ENCODE data around the gene LTBR.
"Not testable (repeated sequence)": the region's sequence is repeated elsewhere in the genome, so short reads cannot be mapped to it uniquely, and the experiment has no call there.

Gene LTBR

GRCh38 chr12:6386491-6386890 is 2.5 kb downstream of the LTBR start:
- no peak for DNase-seq

DNA sequence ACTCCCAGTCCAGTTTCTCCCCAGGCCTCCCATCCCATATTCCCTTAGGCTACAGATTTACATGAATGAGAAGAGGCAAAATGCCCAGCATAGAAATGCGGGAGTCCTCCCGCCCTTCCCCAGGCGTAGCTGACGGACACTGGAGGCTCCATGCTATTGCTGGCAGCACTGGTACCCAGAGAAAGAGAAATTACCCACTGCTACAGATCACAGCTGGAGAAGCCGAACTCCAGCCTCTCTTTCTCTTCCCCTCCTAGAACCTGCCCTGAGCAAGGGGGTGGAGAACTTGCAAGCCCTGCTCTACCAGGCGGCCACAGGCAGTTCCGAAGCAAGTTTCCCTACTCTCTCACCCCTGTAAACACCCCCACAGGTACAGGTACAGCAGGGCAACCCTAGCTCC is 3.6 kb downstream of the LTBR start:
- DNase-seq = no peak

DNA sequence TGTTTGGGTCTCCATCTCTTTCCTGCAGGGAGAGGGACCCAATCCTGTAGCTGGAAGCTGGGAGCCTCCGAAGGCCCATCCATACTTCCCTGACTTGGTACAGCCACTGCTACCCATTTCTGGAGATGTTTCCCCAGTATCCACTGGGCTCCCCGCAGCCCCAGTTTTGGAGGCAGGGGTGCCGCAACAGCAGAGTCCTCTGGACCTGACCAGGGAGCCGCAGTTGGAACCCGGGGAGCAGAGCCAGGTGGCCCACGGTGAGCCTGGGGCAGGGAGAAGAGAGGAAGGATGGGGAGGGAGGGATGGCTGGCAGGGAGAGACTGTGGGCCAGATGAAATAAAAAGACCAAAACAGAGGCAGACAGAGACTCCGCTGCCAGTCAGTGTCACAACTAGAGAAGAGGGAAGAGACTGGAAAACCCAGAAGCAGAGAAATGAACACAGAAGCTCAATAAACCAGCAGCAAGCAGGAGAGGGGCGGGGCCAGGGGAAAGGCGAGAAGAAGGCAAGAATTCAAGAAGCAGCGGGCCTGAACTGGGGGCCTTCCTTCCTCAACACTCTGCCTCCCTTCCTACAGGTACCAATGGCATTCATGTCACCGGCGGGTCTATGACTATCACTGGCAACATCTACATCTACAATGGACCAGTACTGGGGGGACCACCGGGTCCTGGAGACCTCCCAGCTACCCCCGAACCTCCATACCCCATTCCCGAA is 6.3 kb downstream of the LTBR start:
- DNase-seq = no peak

GRCh38 chr12:6391013-6391412 is 7.1 kb downstream of the LTBR start:
- no peak for DNase-seq

GRCh38 chr12:6392504-6392903 is 8.5 kb downstream of the LTBR start:
- DNase-seq = no peak

GRCh38 chr12:6393109-6393508 is 9.1 kb downstream of the LTBR start:
- DNase-seq = no peak

DNA sequence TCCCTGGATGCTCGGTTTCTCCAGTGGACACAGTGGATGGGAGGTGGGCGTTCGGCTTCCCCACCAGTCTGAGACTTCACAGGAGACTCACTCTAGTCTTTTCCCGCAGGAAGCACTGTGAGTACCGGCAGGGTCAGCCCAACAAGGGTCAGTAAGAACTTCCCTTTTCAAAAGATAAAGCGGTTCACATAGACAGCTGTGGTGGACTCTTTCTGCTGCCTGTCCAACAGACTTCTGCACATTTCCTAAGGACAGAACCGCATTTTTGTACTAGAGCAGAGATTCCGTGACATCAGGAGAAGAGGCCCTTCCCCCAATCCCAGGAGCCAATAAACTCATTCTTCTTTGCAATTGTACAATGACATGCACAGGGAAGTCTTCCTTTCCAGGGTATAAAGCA is 10.4 kb downstream of the LTBR start:
- DNase-seq = no peak

DNA sequence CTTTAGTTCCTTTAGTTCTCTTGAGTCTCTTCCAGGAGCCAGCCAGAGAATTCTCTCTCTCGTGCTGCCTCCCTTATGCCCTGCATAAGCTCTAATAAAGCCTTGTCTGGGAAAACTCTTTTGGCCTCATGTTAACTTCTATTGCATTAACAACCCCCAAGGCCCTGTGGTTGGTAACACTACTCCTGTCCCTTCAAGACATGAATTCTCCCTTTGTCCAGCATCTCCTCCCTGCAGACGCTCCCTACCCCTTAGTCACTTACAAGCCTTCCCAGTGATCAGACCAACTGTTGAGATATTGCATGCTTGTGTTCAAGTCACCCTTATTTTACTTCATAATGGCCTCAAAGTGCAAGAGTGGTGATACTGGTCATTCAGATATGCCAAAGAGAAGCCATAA is 12.1 kb downstream of the LTBR start:
- no peak for DNase-seq

DNA sequence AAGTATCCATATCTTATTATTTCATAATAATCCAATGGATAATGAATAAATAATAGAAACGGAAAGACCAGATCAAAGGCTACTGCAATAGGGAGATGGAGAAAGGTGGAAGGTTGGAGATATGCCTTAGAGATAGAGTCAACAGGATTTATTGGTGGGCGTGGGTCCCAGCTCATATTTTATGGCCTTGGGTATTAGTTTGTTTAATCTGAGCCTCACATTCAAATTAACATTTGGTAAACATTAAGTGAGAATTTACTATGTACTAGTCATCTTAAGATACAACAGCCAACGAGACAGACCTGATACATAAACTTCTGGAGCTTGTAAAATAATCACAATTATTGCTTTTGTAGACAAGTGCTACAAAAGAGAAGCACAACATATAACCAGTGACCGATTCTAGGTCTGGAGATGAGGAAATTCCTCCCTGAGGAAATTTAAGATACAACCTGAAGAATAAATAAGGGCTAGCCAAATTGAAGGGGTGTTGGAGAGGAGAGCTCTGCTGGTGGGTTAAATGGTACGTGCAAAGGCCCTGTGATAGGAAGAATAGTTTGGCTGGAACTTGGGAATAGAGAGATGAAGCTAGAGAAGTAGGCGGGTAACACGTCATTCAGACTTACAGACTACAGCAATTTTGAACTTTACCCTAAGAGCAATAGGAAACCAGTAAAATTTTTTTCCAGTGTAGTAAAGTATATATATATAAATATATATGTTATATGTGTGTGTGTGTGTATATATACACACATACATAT is 16.1 kb downstream of the LTBR start:
- DNase-seq = no peak

- DNase-seq = no peak
Measured at GRCh38 chr12:6404390-6404789, 20.4 kb downstream of the LTBR start.

GRCh38 chr12:6405963-6406362 is 22.0 kb downstream of the LTBR start:
- DNase-seq = no peak

DNA sequence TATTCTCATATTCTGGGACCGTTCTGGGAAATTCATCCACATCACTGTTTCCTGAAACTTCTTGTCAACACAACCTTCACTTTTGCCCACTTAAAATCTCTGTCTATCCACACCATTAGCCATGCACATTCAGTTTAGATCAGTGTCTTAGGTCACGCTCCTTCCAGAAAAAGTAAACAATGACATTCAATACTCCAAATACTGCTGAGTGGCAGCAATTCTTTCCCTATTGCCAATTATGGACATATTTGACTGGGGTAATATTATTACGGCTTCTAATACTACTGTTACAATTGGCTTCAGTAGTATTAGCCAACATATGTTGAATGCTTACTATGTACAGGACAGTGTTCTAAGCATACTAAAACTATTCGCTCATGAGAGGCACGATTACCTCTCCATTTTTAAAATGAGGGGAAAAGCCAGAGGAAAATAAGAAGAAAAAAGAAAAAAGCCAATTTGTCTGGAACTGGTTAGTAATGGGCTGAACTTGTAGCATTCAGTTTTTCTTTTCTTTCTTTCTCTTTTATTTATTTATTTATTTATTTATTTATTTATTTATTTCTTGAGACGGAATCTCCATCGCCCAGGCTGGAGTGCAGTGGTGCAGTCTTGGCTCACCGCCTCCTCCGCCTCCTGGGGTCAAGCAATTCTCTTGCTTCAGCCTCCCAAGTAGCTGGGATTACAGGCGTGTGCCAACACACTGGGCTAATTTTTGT is 23.4 kb downstream of the LTBR start:
- DNase-seq = no peak

GRCh38 chr12:6416596-6416995 is 32.6 kb downstream of the LTBR start:
- DNase-seq = no peak

- no peak for DNase-seq
Measured at GRCh38 chr12:6418796-6419195, 34.8 kb downstream of the LTBR start.

DNA sequence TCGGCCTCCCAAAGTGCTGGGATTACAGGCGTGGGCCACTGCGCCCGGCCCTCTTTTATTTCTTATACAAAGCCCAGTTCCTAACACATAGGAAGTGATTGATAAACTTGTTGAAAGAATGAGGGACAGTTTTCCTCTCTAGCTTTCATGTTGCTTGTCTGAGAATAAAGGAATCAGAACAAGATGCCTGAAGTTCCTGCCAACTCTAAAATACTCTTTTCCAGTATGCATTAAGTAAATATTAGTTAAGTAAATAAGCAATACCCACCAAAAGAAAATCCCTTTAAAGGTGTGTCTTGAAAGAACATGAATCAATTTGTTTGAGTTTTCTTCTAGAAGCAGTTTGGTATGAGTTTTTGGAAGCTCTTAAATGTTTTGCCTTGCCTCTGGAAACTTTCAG is 36.4 kb downstream of the LTBR start:
- no peak for DNase-seq

- DNase-seq = peak; percentile 83
Measured at GRCh38 chr12:6423267-6424007, 39.5 kb downstream of the LTBR start.

GRCh38 chr12:6424008-6424347 is 40.0 kb downstream of the LTBR start:
- no peak for DNase-seq

GRCh38 chr12:6424866-6425265 is 40.9 kb downstream of the LTBR start:
- no peak for DNase-seq

- peak; percentile 57 for DNase-seq
Measured at GRCh38 chr12:6425590-6426531, 41.9 kb downstream of the LTBR start.

- peak; percentile 96 for DNase-seq
Measured at GRCh38 chr12:6426882-6427671, 43.1 kb downstream of the LTBR start.

GRCh38 chr12:6427796-6428195 is 43.8 kb downstream of the LTBR start:
- DNase-seq = not testable (repeated sequence)

Measured in activated CD4-positive, alpha-beta T cell treated with anti-CD3 and anti-CD28 coated beads for 48 hours (primary cell).